ENCODE measurements around the gene IFNAR2. TPM values are rescaled to one million over a fixed set of nuclear protein-coding genes. Genes with fewer than 3 reads are reported as not detected.

Gene IFNAR2
- total RNA-seq, 1 experiment from 2014 or later = 36.1 TPM

GRCh38 chr21:33259995-33260394 is 30.3 kb downstream of the IFNAR2 start:
- no peak for TF ChIP-seq CTCF (IDR thresholded peaks at IDR 0.05; ENCODE audit: insufficient read depth in 1 of 2, low read depth in 1 of 2, low read length in 1 of 2, severe bottlenecking in 1 of 2, unreplicated experiment in 1 of 2)
- Mint-ChIP-seq H3K9me3 (ENCODE audit: unreplicated experiment) (peaks cover 13% of the 10 kb centered on the region), H3K27ac (ENCODE audit: unreplicated experiment) (no peak overlapping the region), H3K4me3 (ENCODE audit: unreplicated experiment) (no peak overlapping the region), H3K36me3 (ENCODE audit: insufficient read depth, unreplicated experiment) (peaks cover 55% of the 10 kb centered on the region), H3K27me3 (ENCODE audit: insufficient read depth, unreplicated experiment) (no peaks in the 10 kb centered on the region), H3K4me1 (ENCODE audit: low read depth, unreplicated experiment) (no peaks in the 10 kb centered on the region)
- Histone ChIP-seq H3K27me3 (replicated peaks; ENCODE audit: control insufficient read depth, insufficient read depth, low read length) (no peaks in the 10 kb centered on the region), H3K4me1 (peaks cover 3% of the 10 kb centered on the region; the same call in 1 of the 2 replicates), H3K4me3 (ENCODE audit: low read depth, low read length) (no peak overlapping the region), H3K36me3 (ENCODE audit: control insufficient read depth, insufficient read depth, low read length) (peaks cover 7% of the 10 kb centered on the region), H3K9me3 (no peaks in the 10 kb centered on the region)
- ChIA-PET POLR2A (no interaction called here), CTCF (no interaction called here)
- intact Hi-C loops (cut with micrococcal nuclease; ENCODE audit: unreplicated experiment) = loop anchor here (10.0 kb wide), 1 partner anchor 65 kb away; the partner anchor contains the start of gene IFNAR1
- BruUV-seq (replicated peaks) = no TSS peak
- no peak for DNase-seq

GRCh38 chr21:33261635-33262034 is 31.9 kb downstream of the IFNAR2 start:
- Histone ChIP-seq H3K27me3 (replicated peaks; ENCODE audit: control insufficient read depth, insufficient read depth, low read length) (no peaks in the 10 kb centered on the region), H3K4me1 (peaks cover 9% of the 10 kb centered on the region), H3K36me3 (ENCODE audit: control insufficient read depth, insufficient read depth, low read length) (peaks cover 7% of the 10 kb centered on the region), H3K4me3 (ENCODE audit: low read depth, low read length) (no peak overlapping the region), H3K9me3 (no peaks in the 10 kb centered on the region)
- peaks cover 8% of the 10 kb centered on the region for H3K4me1 Mint-ChIP-seq (ENCODE audit: low read depth, unreplicated experiment)
- intact Hi-C loops (cut with micrococcal nuclease; ENCODE audit: unreplicated experiment) = loop anchor here (10.0 kb wide), 1 partner anchor 63 kb away; the partner anchor contains the start of gene IFNAR1
- no peak overlapping the region for H3K4me3 Mint-ChIP-seq (ENCODE audit: unreplicated experiment)
- no peak overlapping the region for H3K27ac Mint-ChIP-seq (ENCODE audit: unreplicated experiment)
- no peak for DNase-seq
- H3K36me3 Mint-ChIP-seq (ENCODE audit: insufficient read depth, unreplicated experiment) = peaks cover 51% of the 10 kb centered on the region
- CTCF ChIA-PET = no interaction called here
- POLR2A ChIA-PET = no interaction called here
- peaks cover 7% of the 10 kb centered on the region for H3K9me3 Mint-ChIP-seq (ENCODE audit: unreplicated experiment)
- H3K27me3 Mint-ChIP-seq (ENCODE audit: insufficient read depth, unreplicated experiment) = no peaks in the 10 kb centered on the region
- no peak for TF ChIP-seq CTCF (IDR thresholded peaks at IDR 0.05; ENCODE audit: insufficient read depth in 1 of 2, low read depth in 1 of 2, low read length in 1 of 2, severe bottlenecking in 1 of 2, unreplicated experiment in 1 of 2)
- BruUV-seq (replicated peaks) = no TSS peak

GRCh38 chr21:33262921-33263320 is 33.2 kb downstream of the IFNAR2 start:
- Histone ChIP-seq H3K27me3 (replicated peaks; ENCODE audit: control insufficient read depth, insufficient read depth, low read length) (no peaks in the 10 kb centered on the region), H3K4me3 (ENCODE audit: low read depth, low read length) (no peak overlapping the region), H3K4me1 (peaks cover 12% of the 10 kb centered on the region), H3K9me3 (no peaks in the 10 kb centered on the region), H3K36me3 (ENCODE audit: control insufficient read depth, insufficient read depth, low read length) (peaks cover 5% of the 10 kb centered on the region)
- DNase-seq = no peak
- Mint-ChIP-seq H3K27me3 (ENCODE audit: insufficient read depth, unreplicated experiment) (no peaks in the 10 kb centered on the region), H3K4me1 (ENCODE audit: low read depth, unreplicated experiment) (peaks cover 21% of the 10 kb centered on the region), H3K27ac (ENCODE audit: unreplicated experiment) (no peak overlapping the region), H3K36me3 (ENCODE audit: insufficient read depth, unreplicated experiment) (peaks cover 44% of the 10 kb centered on the region), H3K9me3 (ENCODE audit: unreplicated experiment) (no peaks in the 10 kb centered on the region), H3K4me3 (ENCODE audit: unreplicated experiment) (no peak overlapping the region)
- BruUV-seq (replicated peaks) = no TSS peak
- ChIA-PET CTCF (no interaction called here), POLR2A (no interaction called here)
- intact Hi-C loops (cut with micrococcal nuclease; ENCODE audit: unreplicated experiment) = loop anchor here (10.0 kb wide), 1 partner anchor 62 kb away; the partner anchor contains the start of gene IFNAR1
- TF ChIP-seq CTCF (IDR thresholded peaks at IDR 0.05; ENCODE audit: insufficient read depth in 1 of 2, low read depth in 1 of 2, low read length in 1 of 2, severe bottlenecking in 1 of 2, unreplicated experiment in 1 of 2) = no peak

All from Caco-2 (cell line).